AG09309 (cell line): Measurements from ENCODE around the gene PREX1.
"Not testable (repeated sequence)": the region's sequence is repeated elsewhere in the genome, so short reads cannot be mapped to it uniquely, and the experiment has no call there.

Experiments
- DNase-seq: peaks from one replicate; pipeline ENCODE4 v3.0.0-alpha.2; 2010; ENCODE audit warnings: low read depth
- H3K4me3 ChIP-seq: 2 replicates; pipeline ENCODE4 v1.5.1; 2011; ENCODE audit warnings: mild to moderate bottlenecking, low read depth, low read length, moderate library complexity; ENCODE audit not compliant: control insufficient read depth
- CTCF ChIP-seq: IDR thresholded peaks from 2 replicates; pipeline ENCODE4 v1.5.1; 2011; ENCODE audit warnings: mild to moderate bottlenecking, low read depth, low read length, inconsistent platforms; ENCODE audit not compliant: insufficient read depth, control insufficient read depth; ENCODE audit errors: missing control alignments

Gene PREX1, protein sequence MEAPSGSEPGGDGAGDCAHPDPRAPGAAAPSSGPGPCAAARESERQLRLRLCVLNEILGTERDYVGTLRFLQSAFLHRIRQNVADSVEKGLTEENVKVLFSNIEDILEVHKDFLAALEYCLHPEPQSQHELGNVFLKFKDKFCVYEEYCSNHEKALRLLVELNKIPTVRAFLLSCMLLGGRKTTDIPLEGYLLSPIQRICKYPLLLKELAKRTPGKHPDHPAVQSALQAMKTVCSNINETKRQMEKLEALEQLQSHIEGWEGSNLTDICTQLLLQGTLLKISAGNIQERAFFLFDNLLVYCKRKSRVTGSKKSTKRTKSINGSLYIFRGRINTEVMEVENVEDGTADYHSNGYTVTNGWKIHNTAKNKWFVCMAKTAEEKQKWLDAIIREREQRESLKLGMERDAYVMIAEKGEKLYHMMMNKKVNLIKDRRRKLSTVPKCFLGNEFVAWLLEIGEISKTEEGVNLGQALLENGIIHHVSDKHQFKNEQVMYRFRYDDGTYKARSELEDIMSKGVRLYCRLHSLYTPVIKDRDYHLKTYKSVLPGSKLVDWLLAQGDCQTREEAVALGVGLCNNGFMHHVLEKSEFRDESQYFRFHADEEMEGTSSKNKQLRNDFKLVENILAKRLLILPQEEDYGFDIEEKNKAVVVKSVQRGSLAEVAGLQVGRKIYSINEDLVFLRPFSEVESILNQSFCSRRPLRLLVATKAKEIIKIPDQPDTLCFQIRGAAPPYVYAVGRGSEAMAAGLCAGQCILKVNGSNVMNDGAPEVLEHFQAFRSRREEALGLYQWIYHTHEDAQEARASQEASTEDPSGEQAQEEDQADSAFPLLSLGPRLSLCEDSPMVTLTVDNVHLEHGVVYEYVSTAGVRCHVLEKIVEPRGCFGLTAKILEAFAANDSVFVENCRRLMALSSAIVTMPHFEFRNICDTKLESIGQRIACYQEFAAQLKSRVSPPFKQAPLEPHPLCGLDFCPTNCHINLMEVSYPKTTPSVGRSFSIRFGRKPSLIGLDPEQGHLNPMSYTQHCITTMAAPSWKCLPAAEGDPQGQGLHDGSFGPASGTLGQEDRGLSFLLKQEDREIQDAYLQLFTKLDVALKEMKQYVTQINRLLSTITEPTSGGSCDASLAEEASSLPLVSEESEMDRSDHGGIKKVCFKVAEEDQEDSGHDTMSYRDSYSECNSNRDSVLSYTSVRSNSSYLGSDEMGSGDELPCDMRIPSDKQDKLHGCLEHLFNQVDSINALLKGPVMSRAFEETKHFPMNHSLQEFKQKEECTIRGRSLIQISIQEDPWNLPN (N-terminal part only)

GRCh38 chr20:48827855-48828733, at the start of gene PREX1:
TSS of gene PREX1 (minus strand) at chr20:48827999. CDS start at chr20:48827860, 139 bp downstream.
- peak within 1 kb of the TSS; percentile 83 for H3K4me3 ChIP-seq
- no peak for TF ChIP-seq CTCF
- peak; percentile 21 for DNase-seq

DNA sequence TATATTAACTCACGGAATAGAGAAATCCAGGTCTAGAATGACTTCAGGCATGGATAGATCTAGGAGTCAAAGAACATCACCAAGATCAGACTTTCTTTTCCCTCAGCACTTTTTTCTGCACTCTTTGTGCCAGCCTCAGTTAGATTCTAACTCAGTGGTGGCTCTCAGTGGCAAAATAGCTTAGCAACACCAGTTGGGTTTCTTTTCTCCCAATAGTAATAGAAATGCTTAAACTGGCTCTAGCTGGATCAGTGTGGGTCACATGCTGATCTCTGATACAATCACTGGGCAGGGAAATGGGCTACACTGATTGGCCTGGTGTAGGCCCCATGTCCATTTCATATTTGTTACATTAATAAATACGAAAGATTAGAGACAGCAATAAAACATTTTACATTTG, 49.5 kb upstream of the PREX1 start:
- DNase-seq: no peak
- H3K4me3 ChIP-seq: no peak overlapping the region
- no peak for TF ChIP-seq CTCF

DNA sequence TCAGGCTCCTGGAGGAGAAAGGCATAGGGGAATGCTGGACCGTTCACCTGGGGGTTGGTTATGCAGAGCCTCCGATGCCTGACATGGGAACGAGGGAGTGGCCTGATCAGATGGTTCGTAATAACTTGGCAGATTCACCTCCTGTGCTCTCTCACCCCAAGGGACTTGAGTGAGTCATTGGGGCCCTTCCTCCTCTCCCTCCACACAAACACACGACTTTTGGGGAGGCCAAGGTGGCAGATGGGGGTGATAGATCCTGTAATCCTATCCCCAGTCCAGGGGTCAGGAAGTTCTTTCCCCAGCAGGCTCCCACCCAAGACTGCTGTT, 48.1 kb upstream of the PREX1 start:
- no peak for TF ChIP-seq CTCF
- no peak overlapping the region for H3K4me3 ChIP-seq
- no peak for DNase-seq

DNA sequence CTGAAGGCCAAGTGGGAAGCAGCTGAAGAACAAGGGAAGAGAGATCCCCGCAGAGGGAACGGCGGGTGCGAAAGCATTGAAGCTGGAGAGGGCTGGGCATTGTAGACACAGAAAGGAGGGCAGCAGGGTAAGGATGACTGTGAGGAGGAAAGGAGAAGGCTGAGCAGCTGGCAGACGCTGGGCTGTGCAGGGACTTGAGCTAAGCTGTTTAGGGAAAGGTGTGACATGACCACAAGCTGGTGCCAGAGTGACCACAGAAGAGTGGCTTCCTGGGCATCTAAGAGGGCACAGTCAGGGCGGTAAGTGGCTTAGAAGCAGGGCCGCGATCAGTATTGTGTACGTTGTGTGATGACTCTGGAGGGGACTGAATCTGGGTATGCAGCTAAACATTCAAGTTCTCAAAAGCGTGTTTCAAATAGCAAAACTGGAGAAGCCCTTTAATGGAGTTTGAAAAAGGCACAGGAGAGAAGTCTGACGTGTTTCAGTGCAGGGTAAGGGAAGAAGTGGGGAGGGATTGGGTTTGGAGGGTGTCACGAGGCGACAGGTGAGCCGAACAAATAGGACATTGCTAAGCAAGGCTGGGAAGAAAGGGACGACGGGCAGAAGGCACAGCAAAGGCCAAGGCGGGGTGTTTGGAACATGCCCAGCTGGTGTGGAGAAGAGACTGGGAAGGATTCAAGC, 47.6 kb upstream of the PREX1 start:
- TF ChIP-seq CTCF: no peak
- no peak for DNase-seq
- no peak overlapping the region for H3K4me3 ChIP-seq

DNA sequence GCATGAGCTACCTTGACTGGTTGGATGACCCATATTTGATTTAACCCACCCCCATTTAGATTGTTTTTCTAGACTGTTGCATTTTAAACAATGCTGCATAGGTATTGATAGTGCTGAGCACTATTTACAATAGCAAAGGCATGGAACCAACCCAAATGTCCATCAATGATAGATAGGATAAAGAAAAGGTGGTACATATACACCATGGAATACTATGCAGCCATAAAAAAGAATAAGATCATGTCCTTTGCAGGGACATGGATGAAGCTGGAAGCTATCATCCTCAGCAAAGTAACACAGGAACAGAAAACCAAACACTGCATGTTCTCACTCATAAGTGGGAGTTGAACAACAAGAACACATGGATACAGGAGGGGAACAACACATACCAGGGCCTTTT, 41.6 kb upstream of the PREX1 start:
- not testable (repeated sequence) for H3K4me3 ChIP-seq, DNase-seq

GRCh38 chr20:48866936-48867335, 39.1 kb upstream of the PREX1 start:
- DNase-seq: no peak
- TF ChIP-seq CTCF: no peak
- no peak overlapping the region for H3K4me3 ChIP-seq
